ENCODE data around the gene DNAI1.

DNAI1 gene

DNA sequence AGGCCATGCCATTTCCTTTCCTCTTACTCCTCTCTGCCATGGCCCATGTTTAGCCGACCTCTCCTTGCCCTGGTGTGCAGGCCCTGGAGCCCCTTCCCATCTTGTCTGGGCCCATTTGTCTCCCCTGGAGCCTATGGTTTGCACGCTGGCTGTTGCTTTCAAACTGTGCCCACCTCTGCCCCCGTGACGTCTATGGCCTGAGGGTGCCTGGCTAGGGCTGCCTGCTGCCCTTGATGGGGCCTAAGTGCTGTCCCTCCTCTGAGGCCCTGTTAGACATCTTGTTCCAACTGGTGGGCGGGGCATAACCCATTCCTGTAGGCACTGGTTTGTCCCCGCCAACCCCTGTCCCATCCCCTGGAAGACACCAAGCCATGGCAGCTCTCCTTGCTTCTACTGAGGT lies 86.9 kb downstream of the DNAI1 start:
- no peak for DNase-seq (ENCODE audit: low spot score)

DNA sequence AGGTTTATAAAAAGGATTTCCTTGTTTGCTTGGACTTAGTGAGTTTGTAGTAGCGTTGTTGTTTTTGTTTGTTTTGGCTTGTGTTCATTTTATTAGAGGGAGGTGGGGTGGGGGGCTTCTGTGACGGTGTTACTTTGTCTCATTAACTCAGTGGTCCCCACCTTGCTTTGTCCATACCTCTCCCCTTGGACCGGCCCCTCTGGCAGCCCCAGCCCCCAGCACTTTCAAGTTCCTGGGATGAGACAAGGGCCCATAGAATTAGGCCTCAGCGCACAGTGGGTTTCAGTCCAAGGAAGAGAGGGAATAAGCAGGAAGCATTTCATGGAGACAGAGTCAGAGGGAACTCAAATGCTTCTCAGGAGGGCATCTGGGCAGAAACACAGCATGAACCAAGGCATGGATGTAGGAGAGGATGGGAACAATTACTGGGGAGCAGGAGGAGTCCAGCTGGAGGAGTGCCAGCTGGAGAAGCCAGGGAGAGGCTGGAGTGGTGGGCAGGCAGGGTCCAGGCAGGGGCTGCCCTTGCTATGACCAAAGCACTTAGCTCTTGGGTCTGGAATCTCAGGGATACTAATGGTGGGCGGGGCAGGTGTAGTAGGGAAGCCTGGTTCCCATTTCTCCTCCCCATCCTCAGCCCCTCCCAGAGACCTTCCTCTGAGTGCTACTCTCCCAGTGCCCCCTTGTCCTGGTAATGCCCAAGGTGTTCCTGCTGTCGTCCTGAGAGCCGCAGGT lies 87.7 kb downstream of the DNAI1 start:
- DNase-seq (ENCODE audit: low spot score) = no peak

DNA sequence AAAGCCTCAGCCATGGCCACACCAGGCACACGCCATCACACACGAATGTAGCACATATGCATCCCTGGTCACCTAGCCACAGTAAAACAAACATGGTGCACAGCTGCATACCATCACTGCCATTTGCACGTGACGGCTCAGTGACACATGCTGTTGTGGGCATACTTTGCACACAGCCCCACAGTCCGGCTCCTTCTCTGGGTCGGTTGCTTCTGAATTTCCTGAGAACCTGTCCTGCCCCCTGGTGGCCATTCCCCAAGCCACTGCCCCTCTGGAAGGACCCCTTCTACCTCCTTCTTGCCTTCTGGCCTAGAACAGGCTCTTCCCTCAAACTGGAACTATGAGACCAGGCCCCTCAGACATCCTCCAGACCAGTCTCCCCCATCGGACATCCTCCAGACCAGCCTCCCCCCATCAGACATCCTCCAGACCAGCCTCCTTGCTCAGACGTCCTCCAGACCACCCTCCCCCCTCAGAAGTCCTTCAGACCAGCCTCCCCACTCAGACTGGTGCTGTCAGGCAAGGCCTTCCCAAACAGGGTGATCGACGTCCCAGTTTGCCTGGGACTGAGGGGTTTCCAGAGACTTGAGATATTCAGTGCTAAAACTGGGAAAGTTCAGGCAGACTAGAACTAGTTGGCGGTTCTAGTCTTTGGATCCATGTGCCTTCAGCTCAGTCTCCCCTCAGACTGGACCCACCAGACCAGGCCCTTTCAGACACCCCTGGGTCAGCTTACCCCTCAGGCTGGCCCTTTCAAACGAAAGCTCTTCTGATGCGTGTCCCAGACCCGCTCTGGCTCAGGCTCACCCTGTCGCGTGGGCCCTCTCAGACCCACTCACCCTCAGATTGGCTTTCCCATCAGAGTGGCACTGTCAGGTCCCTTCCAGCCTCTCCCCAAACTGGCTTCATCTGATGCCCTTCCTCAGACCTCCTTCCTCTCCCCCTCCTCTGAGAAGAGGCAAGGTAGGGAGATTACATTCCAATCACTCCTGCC lies 88.5 kb downstream of the DNAI1 start:
- peak; percentile 78 for DNase-seq (ENCODE audit: low spot score)

DNA sequence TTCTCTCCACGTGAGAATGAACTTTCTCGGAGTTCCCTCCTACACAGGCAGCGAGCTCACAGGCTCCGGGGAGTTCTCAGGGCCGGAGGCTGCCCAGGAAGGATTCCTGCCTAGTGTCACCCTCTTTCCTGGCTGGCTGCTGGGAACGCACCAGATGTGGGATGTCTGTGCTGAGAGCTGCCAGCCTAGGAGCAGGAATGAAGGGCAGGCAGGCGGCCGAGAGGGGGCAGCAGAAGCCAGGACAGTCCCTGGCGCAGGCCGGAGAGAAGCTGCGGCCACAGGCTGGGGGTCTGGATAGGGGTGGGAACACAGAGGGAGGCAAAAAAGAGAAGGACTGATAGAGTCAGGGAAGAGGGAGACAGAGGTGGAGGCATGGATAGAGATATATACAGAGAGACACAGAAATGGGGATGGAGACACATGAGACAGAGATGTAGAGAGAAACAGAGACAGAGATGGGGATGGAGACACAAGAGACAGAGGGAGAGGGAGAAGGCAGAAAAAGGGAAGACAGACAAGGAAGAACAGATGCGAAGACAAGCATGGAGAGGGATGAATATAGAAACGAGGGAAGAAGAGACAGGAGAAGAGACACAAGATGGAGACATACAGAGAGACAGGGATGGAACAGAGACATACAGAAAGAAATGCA lies 89.5 kb downstream of the DNAI1 start:
- peak; percentile 91 for DNase-seq (ENCODE audit: low spot score)

DNA sequence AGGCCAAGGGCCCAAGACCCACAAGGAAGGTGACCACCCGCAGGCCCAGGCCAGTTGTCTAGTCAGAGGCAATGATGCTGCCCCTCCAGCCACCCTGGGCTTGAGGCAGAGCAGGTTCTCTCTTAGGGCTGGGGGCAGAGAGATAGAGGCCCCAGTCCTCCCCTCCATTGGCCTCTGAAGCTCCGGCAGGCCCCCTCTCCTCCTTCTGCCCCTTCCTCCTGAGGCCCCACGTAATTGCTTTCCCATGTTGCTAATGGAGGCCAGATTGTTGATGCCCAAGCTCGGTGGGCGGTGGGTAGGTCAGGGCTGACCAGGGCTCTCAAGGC lies 90.8 kb downstream of the DNAI1 start:
- DNase-seq (ENCODE audit: low spot score) = no peak

DNA sequence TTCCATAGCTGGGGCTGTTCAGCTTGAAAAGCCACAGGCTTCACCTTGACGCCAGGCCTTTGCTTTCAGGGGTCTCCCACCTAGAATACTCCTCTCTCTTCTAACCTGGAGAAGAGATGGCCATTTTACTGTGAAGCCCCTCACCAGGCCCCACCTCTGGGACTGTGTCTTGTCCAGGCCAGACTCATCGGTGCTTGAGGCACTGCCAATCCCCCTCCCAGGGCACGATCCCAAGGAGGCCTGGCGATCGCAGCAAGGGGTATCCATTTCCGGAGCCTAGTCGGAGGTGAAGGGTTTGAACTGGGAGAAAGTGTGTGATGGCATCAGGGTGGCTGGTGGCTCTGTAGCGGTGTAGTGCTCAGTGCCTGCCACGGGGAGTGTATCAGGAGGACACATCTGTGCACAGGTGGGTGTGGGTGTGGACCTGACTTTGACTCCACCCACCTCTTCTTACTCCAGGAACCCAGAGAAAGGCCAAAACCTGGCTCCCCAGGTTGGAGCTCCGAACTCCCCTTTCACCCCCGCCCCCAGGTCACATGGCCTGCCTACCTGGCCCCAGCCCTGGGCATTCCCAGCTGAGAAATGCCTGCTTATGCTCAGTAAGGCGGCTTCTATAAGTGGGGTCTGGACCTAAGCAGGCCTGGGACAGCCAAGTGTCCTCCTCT lies 91.5 kb downstream of the DNAI1 start:
- DNase-seq (ENCODE audit: low spot score) = no peak

DNA sequence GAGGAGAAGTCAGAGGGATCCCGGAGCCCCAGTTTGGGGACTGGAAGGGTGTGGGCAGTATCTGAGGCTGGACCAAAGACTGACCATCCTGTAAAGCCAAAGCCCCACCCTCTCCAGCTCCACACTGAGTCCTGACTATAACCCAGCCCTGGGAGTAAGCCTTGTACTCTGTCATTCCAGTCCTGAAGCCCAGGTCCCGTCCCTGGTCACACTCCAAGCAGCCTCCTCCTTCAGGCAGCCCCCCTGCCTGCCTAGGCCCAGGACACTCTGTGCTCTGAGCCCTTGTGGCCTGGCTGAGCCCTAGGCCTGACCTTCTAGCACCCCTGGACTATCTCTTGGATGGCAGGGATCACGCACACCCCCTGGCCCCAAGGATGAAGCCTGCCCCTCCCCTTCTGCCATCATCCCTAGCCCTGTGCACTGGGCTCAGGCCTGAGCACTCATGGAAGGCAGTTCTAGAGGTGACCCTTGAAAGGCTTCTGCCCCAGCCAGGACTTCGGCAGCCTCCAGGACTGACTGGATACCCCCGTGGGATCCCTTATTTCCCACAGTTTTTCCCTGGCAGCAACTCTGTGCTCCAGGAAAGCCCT lies 92.2 kb downstream of the DNAI1 start:
- no peak for DNase-seq (ENCODE audit: low spot score)

DNA sequence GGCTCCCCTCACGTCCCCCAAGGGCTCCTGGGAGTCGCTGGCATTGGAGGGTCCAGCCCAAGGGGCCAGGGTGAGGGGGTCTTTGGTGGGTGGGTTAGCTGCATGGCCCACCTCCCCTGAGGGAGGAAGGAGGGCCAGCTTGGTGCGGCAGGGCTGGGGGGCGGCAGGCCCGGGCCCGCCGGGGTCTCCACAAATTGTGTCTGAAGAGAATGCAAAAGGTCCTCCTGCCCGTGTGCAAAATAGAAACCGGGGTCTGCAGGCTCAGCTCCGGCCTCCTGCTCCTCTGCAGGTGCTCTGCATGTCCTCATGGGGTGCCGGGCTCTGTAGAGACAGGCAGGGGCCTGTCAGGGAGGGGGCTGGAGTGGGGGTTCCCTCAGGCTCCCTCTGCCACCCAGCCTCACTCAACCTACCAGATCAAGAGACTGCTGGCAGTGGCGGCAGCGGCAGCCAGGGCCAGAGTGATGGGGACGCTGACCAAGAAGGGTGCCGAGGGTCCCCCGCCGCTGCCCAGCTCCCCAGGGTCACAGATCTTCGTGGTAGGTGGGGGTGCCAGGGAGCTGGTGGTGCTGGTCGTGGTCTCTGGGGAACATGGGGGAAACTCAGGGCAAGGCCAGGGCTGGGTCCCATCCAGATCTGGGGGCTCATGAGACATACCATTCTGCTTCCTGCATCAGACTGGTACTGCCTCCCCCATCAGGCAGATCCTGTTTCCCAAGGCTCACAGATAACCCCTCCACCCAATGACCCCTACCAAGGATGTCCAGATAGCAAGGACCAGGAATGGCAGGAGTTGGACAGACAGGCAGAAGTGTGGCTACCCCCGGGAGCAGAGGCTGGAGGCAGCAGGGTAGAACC lies 93.4 kb downstream of the DNAI1 start:
- no peak for DNase-seq (ENCODE audit: low spot score)

DNA sequence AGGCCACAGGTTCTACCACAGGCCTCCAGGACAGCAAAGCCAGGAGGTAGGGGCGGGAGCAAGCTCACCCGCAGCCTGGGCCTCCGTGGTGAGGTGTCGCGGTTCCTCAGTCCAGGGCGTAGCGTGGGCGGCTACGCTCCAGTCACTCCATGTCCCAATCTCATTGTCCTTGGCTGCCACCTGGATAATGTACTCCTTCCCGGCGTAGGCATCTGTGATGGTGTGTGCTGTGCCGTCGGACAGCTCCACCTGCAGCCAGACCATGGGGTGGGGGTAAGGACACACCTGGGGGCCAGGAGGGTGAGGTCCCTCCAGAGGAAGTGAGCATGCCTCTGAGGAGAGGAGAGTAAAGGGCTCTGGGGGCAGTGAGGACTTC lies 94.0 kb downstream of the DNAI1 start:
- DNase-seq (ENCODE audit: low spot score) = no peak

DNA sequence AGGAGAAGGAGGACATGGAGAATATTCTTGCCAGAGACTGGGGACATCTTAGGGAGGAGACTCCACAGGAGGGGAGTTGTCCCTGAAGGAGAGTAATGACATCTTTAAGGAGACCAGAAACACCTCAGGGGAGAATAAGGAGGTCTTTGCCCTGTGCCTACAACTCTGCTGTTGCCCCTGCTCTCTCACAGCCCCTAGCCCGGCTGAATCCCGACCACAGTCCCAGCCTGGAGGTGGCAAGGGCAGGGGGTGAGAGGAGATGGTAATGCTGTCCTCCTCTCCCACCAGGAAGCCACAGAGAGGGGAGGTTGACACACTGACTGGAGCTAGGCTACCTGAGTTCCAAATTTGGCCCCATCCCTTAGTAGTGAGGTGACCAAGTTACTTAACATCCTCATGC lies 94.4 kb downstream of the DNAI1 start:
- no peak for DNase-seq (ENCODE audit: low spot score)

DNA sequence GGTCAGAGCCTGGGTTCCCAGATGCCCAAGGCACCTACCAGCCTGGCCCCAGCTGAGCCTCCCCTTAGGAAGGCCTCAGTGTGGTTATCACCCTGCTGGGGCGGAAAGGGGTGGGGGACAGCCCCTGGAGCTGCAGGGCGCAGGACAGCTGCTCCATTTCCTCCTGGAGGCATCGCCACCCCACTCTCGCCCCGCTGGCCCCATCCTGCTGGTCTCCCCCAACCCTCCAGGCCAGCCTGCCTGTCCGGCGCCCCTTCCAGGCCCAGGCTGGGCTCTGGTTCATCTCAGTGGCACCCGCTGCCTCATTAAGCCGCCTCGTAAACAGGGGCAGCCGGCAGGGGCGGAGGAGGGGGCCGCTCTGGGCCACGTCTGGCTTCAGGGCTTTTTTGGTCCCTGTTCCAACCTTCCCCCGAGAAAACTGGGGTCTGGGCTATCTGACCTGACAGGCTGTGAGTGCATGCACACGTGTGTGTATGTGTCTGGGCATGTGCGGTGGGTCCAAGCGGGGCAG lies 95.0 kb downstream of the DNAI1 start:
- no peak for DNase-seq (ENCODE audit: low spot score)

DNA sequence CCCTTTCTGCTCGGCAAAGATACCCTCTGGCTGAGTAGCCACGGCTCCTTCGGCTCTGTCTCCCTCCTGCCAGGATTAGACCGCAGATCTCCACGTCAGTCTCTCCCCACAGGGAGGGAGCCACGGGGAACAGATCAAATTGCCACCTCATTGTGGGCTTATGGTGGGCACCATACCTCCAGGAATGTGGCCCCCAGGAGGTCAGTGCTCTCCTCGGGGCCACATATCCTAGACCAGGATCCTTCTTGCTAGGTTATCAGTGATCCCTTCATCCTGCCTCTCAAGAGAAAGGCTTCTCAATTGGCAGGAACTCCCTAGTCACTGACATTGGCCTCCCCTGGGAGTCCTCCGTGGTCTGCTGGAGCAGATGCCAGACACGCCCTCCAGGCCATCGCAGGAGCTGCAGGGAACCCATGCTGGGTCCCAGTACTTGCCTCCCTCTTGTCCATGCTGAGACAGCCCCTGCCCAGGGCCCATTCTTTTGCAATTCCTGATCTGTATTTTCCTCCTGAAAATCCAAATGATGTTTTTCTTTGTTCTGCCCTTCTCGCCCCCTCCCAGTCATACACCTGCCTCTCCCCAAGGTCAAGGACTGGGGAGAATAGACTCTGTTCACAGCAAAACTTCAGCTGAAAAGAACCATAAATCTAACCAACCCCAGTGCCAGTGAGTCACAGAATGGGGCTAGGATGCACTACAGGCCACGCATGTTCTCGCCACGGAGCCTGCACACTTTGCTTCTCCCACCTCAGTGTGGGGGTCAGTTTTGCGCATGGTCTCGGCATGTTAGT lies 95.8 kb downstream of the DNAI1 start:
- no peak for DNase-seq (ENCODE audit: low spot score)

DNA sequence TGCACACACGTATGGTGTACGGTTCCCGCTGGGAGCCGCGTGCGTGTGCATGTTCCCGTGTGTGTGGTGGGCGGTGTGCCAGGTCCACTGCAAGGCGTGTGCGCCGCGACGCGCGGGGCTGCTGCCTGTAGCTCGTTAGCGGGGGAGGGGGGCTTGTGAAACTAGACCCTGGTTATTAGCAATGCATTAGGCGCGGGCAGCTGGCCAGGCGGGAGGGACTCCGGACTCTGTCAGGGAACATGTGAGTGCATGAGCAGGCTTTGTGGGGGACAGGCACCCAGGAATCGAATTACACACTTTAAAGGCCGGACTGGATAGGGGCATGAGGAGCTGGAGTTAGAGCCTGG lies 96.4 kb downstream of the DNAI1 start:
- DNase-seq (ENCODE audit: low spot score) = no peak

DNA sequence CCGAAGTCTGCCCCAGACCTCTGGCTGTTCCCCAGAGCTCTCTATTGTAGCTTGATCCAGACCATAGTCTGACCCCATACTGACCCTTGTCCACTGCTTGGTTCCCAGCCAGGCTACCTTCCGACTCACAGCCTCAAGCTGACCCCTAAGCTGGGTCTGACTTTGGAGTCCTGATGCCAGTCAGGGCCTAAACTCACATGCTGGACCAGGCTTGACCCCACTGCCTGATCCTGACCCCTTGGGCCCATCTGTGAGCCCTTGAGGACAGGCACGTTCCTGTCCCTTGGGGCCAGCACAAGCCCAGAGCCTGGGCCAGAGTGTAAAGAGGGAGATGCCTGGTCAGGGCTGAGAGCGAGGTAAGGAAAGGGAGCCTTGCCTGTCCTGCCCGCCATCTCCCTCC lies 96.9 kb downstream of the DNAI1 start:
- DNase-seq (ENCODE audit: low spot score) = no peak

DNA sequence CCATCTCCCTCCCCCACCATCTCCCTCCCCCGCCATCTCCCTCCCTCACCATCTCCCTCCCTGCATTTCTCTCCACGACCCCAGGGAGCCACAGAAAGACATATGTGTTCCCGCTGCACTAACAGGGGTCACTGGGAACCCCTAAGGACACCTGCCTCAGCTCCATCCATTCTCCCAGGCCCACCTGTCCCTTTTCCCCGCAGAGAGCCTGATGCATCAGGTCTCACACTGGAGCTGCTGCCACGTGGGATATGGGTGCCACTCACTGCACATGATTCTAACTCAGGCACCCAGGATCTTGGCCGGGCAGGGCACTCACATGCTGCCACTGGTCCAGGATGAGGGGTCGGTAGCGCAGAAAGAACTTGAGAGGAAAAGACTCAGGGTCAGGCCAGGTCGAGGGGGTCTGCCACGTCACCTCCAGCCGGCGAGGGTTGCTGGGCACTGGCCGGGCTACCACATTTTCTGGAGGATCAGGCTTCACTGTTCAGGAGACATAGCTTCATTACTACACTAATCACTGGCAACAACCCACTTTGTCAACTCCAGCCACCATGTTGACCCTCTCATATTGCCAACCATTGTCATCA lies 97.4 kb downstream of the DNAI1 start:
- DNase-seq (ENCODE audit: low spot score) = no peak

DNA sequence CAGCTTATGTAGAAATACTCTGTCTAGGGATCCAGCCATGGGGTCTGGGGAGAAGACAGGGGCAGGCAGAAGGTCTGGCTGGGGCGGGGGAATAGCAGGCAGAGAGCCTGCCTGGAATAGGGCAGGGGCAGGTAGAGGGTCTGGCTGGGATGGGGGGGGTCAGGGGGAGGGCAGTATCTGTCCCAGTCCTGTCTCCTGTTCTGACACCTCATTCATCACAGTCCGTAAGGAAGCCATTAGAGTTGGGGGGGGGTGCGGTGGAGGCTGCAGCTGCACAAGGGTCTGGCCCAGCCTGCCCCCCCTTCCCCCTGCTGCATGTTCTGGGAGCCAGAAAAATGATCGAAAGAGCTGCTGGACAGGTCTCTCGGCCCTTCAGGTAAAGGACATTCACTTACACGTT lies 98.3 kb downstream of the DNAI1 start:
- DNase-seq (ENCODE audit: low spot score) = no peak

DNA sequence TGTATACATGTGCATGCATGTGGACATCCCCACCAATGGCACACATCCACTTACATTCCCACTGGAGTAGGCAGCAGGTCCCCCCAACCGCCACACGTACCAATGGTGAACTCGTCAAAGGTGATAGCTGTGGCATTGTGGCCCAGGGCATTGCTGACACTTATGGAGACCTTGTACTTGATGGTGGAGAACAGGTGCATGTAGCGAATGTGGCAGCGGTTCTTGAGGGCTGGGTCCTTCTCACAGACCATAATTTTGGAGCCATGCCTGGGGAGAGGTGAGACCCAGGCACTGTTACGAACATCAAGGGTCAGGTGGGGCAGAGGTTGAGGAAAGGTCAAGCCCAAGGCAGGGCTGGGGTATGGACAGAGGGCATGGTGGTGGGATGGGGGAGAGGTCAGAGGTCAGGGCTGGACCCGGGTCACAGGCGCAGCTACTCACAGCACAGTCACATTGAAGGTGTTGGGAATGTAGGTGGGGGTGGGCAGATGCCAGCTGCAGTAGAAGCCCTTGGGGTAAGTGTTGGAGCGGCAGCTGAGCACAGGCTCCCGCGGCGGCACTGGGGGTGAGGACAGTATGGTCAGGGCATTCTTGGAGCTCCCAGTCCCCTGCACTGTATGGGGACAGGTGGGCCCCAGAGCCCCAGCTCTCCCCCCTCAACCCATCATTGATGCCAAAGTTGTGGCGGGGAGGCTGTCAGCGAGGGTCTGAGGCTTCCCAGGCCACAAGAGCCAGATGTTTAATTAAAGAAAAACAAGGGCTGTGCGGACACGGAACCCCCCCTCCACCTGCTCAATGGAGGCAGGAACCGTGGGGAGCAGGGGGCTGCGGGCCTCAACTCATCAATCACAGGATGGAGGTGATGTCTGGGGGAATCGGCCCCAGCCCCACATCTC lies 99.1 kb downstream of the DNAI1 start:
- DNase-seq (ENCODE audit: low spot score) = no peak

DNA sequence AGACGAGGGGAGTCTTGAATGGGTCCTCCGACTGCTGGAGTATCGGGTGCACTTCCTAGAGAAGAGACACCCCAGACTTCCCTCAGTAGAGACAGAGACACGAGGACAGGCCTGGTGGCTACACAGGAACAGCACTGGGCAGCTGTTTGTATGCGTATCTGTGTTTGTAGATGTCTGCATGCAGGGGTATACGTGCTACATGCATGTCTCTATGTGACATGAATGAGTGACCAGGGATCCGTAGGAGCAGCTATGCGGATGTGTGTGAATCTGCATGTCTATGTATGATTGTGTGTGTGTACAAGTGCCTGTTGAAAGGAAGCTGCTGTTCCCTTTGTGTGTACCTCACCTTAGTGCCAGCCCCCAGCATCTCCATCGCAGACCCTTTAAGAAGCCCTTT lies 99.8 kb downstream of the DNAI1 start:
- DNase-seq (ENCODE audit: low spot score) = no peak
